SIG-M5 treated with dmso at 0.1 percent for 504 hours (cell line): ENCODE measurements around the gene ZNF185.

Source experiments
- DNase-seq: peaks from one replicate; lab custom pipeline; 2025; ENCODE audit not compliant: unreplicated experiment; lab: John Stamatoyannopoulos, UW

Gene ZNF185

DNA sequence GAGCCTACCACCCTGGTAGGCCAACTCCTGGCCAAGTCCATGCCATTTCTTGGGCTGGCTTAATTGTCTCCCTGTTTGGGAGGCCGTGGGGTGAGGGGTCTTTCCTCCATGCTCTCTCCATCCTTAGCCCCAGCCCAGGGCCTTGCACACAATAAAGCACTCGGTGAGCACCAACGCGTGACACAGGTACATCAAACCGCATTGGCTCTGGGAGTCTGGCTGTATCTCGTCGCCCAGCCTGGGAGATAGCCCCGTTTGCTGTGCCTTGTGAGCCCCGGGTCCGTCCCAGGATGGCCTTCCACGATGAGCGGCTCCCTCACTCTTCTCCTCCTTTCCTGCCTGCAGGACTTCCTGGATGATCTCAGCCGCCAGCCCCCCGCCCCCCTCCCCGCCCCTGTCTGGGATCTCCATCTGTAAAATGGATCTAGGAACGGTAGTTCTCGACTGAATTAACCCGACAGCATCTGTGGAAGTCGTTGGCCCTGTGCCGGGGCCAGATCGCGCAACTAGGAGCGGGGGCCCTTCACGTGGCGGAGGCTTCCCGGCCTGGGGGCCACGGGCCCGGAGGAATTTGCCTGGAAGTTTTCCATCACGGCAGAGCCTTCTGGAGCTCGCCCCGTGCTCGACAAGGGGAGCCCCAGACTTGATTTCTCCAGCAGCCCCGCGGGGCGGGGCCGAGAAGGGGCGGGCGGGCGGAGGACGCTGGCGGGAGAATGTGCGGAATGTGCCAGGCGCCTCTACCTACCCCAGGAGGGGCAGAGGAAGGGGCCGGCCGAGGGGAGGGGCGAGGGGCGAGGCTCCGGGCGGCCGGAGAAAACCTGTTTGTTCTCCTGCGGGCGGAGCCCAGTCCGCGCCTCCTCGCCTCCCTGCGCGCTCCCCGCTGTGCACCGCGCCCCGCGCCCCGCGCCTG lies at the start of gene ZNF185:
ZNF185 (plus strand) TSS at position 846 of the 910 bp plus-strand sequence. CDS start 16,423 bp downstream, outside the sequence.
- no peak for DNase-seq

DNA sequence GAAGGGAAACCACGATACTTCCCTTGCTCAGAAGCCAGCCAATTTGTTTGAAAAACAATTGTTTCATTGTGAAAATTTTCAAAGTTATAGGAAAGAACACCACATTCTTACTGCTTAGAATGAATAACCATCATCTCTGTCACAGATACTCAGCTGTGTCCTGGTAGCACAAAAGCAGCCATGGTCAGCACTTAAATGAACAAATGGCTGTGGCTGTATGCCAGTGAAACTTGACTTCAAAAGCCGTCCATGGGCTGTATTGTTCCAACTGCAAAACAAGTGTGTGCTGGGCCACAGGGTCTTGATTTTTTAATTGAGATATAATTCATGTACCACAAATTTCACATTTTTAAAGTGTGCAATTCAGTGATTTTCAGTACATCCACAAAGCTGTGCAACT lies 47.4 kb upstream of the ZNF185 start:
- no peak for DNase-seq

DNA sequence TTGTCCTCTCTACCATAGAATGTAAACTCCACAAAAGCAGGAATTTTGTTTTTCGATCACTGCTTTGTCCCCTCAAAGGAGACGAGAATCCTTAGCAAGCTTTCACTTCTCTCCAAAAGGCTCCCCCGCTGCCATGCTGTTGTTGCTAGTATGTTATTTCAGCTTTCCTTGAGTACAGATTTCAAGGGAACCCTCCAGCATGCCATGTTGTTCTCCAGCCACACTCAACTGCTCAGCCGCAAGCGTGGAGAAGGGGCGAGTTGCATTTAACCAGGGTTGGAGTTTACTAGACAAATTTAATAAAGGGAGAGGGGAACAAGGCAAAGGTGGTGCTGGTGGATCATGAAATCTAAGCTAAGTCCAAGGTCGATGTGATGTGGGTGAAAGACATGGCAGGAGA lies 43.9 kb upstream of the ZNF185 start:
- DNase-seq, result no peak

GRCh38 chrX:152861116-152861515 lies 36.8 kb upstream of the ZNF185 start:
- DNase-seq, result peak; percentile 12

- no peak for DNase-seq
Observed at GRCh38 chrX:152861826-152862225, 36.0 kb upstream of the ZNF185 start.

GRCh38 chrX:152865232-152865920 lies 32.5 kb upstream of the ZNF185 start:
- no peak for DNase-seq

- DNase-seq, result no peak
Observed at GRCh38 chrX:152866386-152866785, 31.5 kb upstream of the ZNF185 start.

- DNase-seq, result no peak
Observed at GRCh38 chrX:152869972-152870371, 27.9 kb upstream of the ZNF185 start.

- no peak for DNase-seq
Observed at GRCh38 chrX:152871260-152871659, 26.6 kb upstream of the ZNF185 start.

GRCh38 chrX:152872522-152872921 lies 25.3 kb upstream of the ZNF185 start:
- no peak for DNase-seq

- no peak for DNase-seq
Observed at GRCh38 chrX:152873361-152873760, 24.5 kb upstream of the ZNF185 start.

- DNase-seq, result no peak
Observed at GRCh38 chrX:152876931-152877840, 20.7 kb upstream of the ZNF185 start.

DNA sequence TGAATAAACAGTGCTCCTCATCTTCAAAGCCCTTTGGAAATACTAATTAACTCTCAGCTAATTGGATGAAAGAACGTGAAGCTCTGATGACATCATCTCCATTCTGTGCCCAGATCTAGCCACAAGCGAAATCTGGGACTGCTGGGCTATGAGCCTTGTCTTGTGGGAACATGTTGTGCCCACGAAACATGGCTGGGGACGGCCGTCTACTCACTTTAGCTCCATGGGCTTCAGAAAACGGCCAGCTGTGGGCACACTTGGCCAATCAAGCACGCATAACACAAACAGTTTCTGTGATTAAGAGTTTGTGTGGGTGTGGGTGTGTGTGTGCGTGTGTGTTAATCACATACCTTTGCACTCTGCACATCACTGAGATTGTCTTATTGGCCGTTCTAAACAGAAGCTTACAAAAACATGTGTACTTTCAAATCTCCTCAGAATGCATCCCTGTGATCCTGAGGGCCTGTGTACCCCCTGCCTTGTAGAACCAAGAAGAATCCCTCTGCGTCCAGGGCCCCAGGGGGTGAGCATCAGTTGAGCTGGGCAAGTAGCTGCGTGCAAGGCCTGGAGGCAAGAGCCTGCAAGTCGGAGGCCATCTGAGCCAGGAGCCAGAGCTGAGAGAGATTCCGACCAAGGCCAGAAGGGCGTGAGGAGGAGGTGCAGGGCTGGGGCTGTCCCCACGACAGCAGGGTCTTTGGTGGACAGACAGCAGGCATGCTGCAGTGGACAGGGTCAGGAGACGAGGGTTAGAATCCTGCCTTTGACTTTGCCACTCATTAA lies 18.7 kb upstream of the ZNF185 start:
- DNase-seq, result no peak

GRCh38 chrX:152881289-152881688 lies 16.6 kb upstream of the ZNF185 start:
- no peak for DNase-seq

GRCh38 chrX:152884171-152884570 lies 13.7 kb upstream of the ZNF185 start:
- no peak for DNase-seq

DNA sequence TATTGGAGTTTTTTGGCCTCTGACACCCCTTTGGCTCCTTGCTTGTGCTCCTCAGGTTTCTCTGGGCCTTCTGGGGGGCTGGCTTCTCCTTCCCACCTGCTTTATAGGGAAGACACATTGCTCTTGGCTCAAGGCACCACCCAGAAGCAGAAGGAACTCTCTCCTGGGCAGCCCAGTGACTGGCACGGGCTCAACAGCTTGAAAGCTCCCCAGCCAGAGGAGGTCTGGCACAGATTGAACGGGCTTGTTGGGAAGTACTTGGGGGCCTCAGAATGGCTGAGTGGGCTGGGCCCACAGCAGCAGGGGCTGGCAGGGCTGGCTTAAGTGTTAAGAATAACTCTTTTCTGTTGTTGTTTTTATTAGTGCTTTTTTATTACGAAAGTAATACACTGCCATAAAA lies 11.2 kb upstream of the ZNF185 start:
- DNase-seq, result no peak

GRCh38 chrX:152892499-152892898 lies 5.4 kb upstream of the ZNF185 start:
- no peak for DNase-seq

- no peak for DNase-seq
Observed at GRCh38 chrX:152892999-152893891, 4.6 kb upstream of the ZNF185 start.

DNA sequence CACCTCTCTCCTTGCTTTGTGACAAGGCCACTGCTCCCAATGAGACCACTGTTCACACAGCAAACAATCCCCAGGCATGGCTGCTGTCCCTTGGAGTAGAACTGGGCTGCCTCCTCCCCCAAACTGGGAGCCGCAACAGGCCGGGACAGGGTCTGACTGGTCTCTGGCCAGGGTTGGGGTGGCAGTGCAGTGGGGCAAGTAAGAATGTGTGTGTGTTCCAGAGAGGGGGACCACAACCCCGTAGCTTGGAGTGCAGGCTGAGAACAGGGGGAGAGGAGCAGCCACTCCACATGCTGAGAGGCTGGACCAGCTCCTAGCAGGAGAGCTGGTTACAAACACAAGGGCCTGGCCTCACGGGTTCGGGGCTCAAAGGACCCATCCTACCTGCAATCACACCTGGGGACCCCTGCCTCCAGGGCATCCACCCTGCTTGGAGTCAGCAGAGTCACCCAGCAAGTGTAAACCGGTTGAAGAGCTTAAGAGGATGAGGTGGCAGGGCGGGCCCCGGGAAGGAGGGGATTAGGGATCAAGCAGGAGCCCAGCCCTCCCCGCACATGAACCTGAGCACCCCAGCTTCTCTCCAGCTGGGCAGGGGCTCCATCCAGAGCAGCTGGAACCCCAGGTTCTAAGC lies 3.8 kb upstream of the ZNF185 start:
- DNase-seq, result no peak
